Hematopoietic multipotent progenitor cell treated with erythropoietin and hydrocortisone succinate and interleukin-3 and kit ligand, for 15 days (in vitro differentiated cells): Measurements from ENCODE around the gene REM1.
A peak's percentile ranks its signal among the peaks of the same experiment; 100 is the strongest.
"Not testable (repeated sequence)": the region's sequence is repeated elsewhere in the genome, so short reads cannot be mapped to it uniquely, and the experiment has no call there.

ENCODE experiments used
- DNase-seq: peaks from one replicate; pipeline ENCODE4 v3.0.0-alpha.2; 2015; ENCODE audit warnings: low spot score

REM1 gene

GRCh38 chr20:31485450-31486339, 10.6 kb downstream of the REM1 start:
- no peak for DNase-seq

GRCh38 chr20:31488115-31488514, 13.0 kb downstream of the REM1 start:
- no peak for DNase-seq

GRCh38 chr20:31489152-31489551, 14.1 kb downstream of the REM1 start:
- no peak for DNase-seq

DNA sequence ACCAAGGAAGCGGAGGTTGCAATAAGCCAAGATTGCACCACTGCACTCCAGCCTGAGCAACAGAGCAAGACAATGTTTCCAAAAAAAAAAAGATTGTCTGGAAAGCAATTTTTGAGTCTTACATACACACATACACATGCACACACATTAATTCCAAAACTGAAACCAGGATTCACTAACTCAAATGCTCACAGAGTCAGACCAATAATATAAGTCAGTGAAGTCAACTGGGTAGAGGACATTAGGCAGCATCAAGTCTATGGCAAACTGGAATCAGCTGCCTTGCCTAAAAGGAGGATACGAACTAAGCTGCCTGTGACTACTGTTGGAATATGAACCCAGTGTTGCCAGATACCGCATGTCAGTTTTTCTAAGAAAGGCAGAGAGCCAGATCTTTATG, 15.7 kb downstream of the REM1 start:
- no peak for DNase-seq

DNA sequence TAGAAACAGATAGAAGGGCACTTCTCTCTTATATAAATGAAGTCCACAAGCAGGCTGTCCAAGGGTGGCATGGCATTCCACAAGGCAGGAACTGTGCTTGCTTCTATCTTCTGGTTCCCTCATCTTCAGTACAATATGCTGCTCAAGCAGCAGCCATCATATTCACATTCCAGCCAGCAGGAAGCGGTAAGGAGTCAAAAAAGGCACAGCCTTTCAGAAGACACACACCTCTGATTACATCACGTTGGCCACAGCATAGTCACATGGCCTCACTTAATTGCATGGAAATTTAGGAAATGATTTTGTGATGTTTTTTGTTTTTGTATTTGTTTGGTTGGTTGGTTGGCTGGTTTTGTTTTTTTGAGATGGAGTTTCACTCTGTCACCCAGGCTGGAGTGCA, 19.0 kb downstream of the REM1 start:
- DNase-seq, result no peak

DNA sequence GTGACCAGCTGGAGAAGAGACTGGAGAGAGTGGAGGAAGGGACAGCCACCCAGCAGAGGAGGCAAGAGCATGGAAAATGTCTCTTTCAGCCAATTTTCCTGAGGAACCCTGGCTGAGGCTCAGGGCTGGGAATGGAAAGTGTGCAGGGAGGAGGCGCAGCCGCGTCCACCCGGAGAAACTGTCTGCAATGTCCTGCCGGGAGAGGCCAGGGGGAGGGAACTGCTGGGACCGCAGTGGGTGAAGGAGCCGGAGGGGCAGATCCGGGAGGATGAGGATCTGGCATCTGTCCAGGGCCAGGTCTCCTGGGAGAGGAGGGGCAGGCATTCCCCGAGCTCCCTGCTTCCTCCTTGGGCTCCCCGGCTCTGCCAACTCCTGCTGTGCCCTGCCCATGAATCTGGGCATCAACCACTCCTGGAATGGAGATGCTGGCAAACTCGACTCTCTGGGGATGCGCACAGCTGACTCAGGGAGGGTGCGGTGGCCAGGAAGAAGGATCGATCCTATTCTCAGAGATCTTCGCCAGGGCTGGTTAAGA, 21.7 kb downstream of the REM1 start:
- no peak for DNase-seq

- no peak for DNase-seq
Observed at GRCh38 chr20:31497838-31498540, 22.9 kb downstream of the REM1 start.

- no peak for DNase-seq
Observed at GRCh38 chr20:31500527-31500926, 25.4 kb downstream of the REM1 start.

DNA sequence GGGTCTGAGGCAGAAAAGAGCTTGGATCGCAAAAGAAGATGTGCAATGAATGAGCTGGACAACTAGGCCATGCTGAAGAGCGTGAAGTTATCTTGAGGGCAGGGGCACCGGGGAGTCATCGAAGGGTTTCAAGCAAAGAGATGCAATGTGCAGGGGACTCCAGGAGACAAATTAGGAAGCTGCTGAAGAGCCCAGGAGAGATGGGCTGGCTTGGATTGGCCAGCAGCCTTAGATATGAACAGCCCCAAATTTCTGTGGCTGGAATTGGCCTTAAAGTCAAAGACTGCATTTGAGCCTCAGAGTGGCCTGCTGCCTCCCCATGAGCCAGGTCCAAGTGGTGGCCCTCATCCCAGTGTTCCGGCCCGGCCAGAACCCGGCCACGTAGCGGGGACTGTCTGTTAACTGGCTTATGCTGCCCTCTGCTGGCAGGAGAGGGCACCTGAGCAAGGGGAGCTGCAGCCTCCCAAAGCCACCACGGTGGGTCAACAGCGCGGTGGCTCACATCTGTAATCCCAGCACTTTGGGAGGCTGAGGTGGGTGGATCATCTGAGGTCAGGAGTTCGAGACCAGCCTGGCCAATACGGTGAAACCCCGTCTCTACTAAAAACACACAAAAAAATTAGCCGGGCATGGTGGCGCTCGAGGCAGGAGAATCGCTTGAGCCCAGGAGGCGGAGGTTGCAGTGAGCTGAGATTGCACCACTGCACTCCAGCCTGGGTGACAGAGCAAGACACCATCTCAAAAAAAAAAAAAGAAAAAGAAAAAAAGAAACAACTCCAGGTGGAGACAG, 28.0 kb downstream of the REM1 start:
- DNase-seq, result peak; percentile 82

- no peak for DNase-seq
Observed at GRCh38 chr20:31505903-31506302, 30.8 kb downstream of the REM1 start.

DNA sequence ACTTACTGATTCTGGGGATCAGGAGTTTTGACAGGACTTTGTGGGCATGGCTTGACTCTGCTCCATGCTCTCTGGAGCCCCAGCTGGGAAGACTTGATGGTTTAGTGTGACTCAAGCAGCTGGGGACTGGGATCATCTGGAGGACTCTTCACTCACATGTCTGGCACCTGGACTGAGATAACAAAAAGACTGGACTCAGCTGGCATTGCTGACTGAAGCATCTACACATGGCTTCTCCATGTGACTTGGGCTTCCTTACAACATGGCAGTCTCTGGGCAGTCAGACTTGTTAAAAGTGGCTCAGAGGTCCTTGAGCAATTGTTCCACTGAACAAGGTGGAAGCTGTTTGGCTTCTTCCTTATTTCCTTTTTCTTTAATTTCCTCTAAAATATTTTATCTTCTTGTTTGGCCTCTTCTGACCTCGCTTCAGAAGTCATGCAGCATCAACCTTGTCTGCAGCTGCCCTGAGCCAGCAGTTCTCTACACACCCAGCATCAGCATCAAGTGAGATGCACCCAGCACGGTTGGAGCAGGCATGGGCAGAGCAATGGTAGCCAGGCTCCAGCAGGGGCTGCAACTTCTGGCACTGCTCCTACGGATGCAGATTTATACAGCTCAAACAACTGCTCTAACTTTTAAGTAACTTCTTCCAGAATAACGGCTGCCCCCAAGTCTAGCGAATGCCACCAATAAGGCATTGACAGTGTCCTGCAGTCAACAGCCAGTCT, 33.6 kb downstream of the REM1 start:
- no peak for DNase-seq

DNA sequence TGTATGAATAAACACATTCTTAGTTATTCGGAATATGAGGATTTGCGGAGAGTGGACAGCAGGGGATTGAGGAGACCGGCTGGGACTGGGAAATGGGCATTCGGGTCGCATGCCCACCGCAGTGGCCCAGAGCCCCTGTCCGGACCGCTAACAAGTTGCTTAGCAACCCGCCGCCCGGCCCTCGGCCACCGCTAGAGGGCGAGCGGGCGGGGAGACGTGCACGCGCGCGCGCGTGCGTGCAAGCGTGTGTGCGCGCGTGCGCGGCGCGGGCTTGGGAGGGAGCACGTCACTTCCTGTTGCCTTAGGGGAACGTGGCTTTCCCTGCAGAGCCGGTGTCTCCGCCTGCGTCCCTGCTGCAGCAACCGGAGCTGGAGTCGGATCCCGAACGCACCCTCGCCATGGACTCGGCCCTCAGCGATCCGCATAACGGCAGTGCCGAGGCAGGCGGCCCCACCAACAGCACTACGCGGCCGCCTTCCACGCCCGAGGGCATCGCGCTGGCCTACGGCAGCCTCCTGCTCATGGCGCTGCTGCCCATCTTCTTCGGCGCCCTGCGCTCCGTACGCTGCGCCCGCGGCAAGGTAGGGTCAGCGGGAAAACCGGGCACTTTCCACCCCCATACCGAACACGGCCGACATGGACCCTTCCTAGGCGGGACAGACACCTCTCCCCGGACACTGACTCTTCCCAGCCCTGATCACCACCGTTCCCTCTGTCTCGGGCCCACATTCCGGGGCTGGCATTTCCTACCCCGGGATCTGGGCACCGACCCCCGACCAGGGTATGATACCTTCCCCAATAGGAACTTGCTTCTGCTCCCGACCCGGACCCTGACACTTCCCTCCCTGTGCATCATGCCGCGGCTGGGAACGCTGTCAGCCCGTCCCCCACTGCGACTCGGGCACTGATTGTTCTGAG, 39.3 kb downstream of the REM1 start, which contains the start of gene HM13:
HM13 (plus strand) TSS at position 289 of the 918 bp plus-strand sequence; CDS start at position 399, 110 bp downstream.
- DNase-seq, result peak; percentile 94

DNA sequence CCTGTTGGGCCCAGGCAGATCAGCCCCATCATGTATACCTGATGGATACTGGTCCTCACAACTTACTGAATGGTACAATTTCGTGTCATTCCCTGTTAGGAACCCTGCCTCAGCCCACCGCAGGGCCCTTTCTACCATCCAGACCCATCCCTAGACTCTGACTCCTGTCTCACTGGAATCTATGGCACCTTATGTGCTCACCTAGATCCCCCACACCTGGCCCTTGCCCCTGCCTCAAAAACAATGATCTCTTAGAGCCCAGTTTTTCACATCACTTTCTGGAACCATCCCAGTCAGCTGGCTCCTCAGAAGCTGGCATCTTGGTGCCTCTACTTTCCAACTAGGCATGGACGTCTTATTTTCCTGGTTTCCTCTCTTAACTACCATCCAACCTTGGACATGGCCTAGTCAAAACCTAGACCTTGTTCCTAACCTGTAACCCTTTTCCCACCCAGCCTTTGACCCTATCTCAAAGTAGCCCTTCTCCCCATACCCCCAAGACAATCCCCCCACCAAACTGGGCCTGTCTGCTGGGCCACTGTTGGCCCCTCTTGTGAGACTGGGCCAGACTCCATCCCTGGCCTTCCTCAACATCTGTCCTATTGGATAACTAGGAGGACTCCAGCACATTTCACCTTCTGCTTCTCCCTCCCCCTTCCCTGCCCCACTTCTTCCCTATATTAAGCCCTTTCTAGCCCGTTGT, 40.1 kb downstream of the REM1 start:
- no peak for DNase-seq

GRCh38 chr20:31515775-31516107, 40.7 kb downstream of the REM1 start:
- no peak for DNase-seq

GRCh38 chr20:31516166-31516565, 41.1 kb downstream of the REM1 start:
- DNase-seq, result no peak

GRCh38 chr20:31516651-31517050, 41.6 kb downstream of the REM1 start:
- no peak for DNase-seq

GRCh38 chr20:31517373-31517772, 42.3 kb downstream of the REM1 start:
- DNase-seq, result no peak

DNA sequence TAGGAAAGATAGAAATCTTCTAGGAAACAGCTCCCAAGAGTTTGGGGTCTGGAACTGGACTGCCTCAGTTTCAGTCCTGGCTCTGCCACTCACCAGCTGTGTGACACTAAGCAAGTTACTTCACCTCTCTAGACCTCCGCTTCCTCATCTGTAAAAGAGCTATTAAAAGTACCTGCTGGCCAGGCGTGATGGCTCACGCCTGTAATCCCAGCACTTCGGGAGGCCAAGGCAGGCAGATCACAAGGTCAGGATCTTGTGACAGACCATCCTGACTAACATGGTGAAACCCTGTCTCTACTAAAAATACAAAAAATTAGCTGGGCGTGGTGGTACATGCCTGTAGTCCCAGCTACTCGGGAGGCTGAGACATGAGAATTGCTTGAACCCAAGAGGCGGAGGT, 46.2 kb downstream of the REM1 start:
- not testable (repeated sequence) for DNase-seq

DNA sequence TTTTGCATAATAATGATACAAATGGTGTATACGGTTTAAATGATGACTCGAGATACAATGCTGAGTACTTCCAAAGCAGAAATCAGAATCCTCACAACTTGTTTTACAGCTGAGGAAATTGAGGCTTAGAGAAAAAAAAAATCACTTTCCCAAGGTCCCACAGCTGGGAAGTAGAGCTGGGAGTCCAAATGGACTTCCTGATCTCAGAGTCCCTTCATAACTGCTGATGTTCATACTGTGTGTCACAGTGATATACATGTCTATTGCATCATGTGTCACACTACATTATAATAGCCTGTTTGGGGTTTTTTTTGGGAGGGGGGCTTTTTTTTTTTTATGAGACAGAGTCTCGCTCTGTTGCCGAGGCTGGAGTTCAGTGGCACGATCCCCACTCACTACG, 47.6 kb downstream of the REM1 start:
- DNase-seq, result no peak
